Breast epithelium (tissue), 3 donors: ENCODE data around the gene PTPN2.
"Not testable (repeated sequence)": the region's sequence is repeated elsewhere in the genome, so short reads cannot be mapped to it uniquely, and the experiment has no call there.

Experiments used
- POLR2A ChIP-seq: fragments of 450-650 bp; IDR thresholded peaks from one replicate; pipeline ENCODE4 v1.6.1; 2016; ENCODE audit warnings: antibody characterized with exemption, mild to moderate bottlenecking, moderate library complexity
- POLR2AphosphoS5 ChIP-seq, 3 donors: sonication (generic); formaldehyde crosslinking; IDR thresholded peaks; one replicate each; pipeline ENCODE4 v1.6.1; 2017; ENCODE audit warnings: antibody characterized with exemption in 3 of 3
- TF ChIP-seq, protein P1 (sequence below), 3 donors: fragments of 450-650 bp; IDR thresholded peaks; one replicate each; pipeline ENCODE4 v1.5.1; 2016 to 2017; ENCODE audit warnings: antibody characterized with exemption in 3 of 3, mild to moderate bottlenecking in 3 of 3, moderate library complexity in 3 of 3

GRCh38 chr18:12756619-12757239 is 127.3 kb downstream of the PTPN2 start:
- TF ChIP-seq, protein P1, sequence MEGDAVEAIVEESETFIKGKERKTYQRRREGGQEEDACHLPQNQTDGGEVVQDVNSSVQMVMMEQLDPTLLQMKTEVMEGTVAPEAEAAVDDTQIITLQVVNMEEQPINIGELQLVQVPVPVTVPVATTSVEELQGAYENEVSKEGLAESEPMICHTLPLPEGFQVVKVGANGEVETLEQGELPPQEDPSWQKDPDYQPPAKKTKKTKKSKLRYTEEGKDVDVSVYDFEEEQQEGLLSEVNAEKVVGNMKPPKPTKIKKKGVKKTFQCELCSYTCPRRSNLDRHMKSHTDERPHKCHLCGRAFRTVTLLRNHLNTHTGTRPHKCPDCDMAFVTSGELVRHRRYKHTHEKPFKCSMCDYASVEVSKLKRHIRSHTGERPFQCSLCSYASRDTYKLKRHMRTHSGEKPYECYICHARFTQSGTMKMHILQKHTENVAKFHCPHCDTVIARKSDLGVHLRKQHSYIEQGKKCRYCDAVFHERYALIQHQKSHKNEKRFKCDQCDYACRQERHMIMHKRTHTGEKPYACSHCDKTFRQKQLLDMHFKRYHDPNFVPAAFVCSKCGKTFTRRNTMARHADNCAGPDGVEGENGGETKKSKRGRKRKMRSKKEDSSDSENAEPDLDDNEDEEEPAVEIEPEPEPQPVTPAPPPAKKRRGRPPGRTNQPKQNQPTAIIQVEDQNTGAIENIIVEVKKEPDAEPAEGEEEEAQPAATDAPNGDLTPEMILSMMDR (IDR thresholded peaks at IDR 0.05) = not testable (repeated sequence)
- TF ChIP-seq POLR2A; POLR2AphosphoS5 (IDR thresholded peaks at IDR 0.05): not testable (repeated sequence)
